NCI-H2029 treated with DMSO at 0.1 percent for 48 hours (cell line): ENCODE data around the gene SERPINI1.
A peak's percentile ranks its signal among the peaks of the same experiment; 100 is the strongest.

ENCODE experiments used
- DNase-seq: peaks from one replicate; lab custom pipeline; 2025; lab: John Stamatoyannopoulos, UW

The SERPINI1 gene

GRCh38 chr3:167734498-167735232 lies 856 bp upstream of the SERPINI1 start, which contains the start of gene PDCD10:
TSS of gene PDCD10 (minus strand) at chr3:167734892. CDS start at chr3:167720157, 14,735 bp downstream.
- DNase-seq = peak; percentile 98

GRCh38 chr3:167736264-167736787 lies 805 bp downstream of the SERPINI1 start:
- DNase-seq = no peak

- DNase-seq = no peak
Measured at GRCh38 chr3:167736997-167737396, 1.5 kb downstream of the SERPINI1 start.

- DNase-seq = no peak
Measured at GRCh38 chr3:167738037-167738436, 2.5 kb downstream of the SERPINI1 start.

- no peak for DNase-seq
Measured at GRCh38 chr3:167739190-167739810, 3.8 kb downstream of the SERPINI1 start.

- DNase-seq = no peak
Measured at GRCh38 chr3:167740961-167741587, 5.6 kb downstream of the SERPINI1 start.

- no peak for DNase-seq
Measured at GRCh38 chr3:167742338-167742737, 6.8 kb downstream of the SERPINI1 start.

- no peak for DNase-seq
Measured at GRCh38 chr3:167743799-167744198, 8.3 kb downstream of the SERPINI1 start.

GRCh38 chr3:167749209-167749608 lies 13.7 kb downstream of the SERPINI1 start:
- DNase-seq = no peak

GRCh38 chr3:167749728-167750127 lies 14.2 kb downstream of the SERPINI1 start:
- DNase-seq = no peak

GRCh38 chr3:167750272-167750971 lies 14.9 kb downstream of the SERPINI1 start:
- DNase-seq = no peak

GRCh38 chr3:167754049-167754448 lies 18.5 kb downstream of the SERPINI1 start:
- no peak for DNase-seq

- DNase-seq = no peak
Measured at GRCh38 chr3:167761302-167761701, 25.8 kb downstream of the SERPINI1 start.

- no peak for DNase-seq
Measured at GRCh38 chr3:167762296-167762695, 26.8 kb downstream of the SERPINI1 start.

GRCh38 chr3:167772992-167773391 lies 37.5 kb downstream of the SERPINI1 start:
- DNase-seq = no peak

- DNase-seq = no peak
Measured at GRCh38 chr3:167773584-167773983, 38.1 kb downstream of the SERPINI1 start.

GRCh38 chr3:167776066-167776685 lies 40.7 kb downstream of the SERPINI1 start:
- no peak for DNase-seq

- no peak for DNase-seq
Measured at GRCh38 chr3:167777356-167777755, 41.8 kb downstream of the SERPINI1 start.

GRCh38 chr3:167780214-167780883 lies 44.8 kb downstream of the SERPINI1 start:
- no peak for DNase-seq

GRCh38 chr3:167783781-167784180 lies 48.3 kb downstream of the SERPINI1 start:
- no peak for DNase-seq

- DNase-seq = no peak
Measured at GRCh38 chr3:167785790-167786189, 50.3 kb downstream of the SERPINI1 start.
